Ascending aorta (tissue), 2 donors: ENCODE results near the gene EFCC1. TPM values are rescaled to one million over a fixed set of nuclear protein-coding genes. Genes with fewer than 3 reads are reported as not detected.

ENCODE experiments used
- DNase-seq, 2 donors: peaks; one replicate each; pipeline ENCODE4 v3.0.0-alpha.2; 2019; ENCODE audit warnings: low spot score in 2 of 2
- H3K27ac ChIP-seq, 2 donors: fragments of 200-600 bp; sonication (generic); one replicate each; pipeline ENCODE4 v1.5.1; 2016 to 2017; ENCODE audit warnings: mild to moderate bottlenecking in 1 of 2
- H3K27me3 ChIP-seq: fragments of 200-600 bp; sonication (generic); one replicate; pipeline ENCODE4 v1.5.1; 2017
- H3K36me3 ChIP-seq, 2 donors: fragments of 200-600 bp; sonication (generic); one replicate each; pipeline ENCODE4 v1.5.1; 2016
- H3K4me1 ChIP-seq, 2 donors: fragments of 200-600 bp; sonication (generic); one replicate each; pipeline ENCODE4 v1.5.1; 2016 to 2017; ENCODE audit warnings: mild to moderate bottlenecking in 1 of 2
- H3K4me3 ChIP-seq, 2 donors: fragments of 200-600 bp; sonication (generic); one replicate each; pipeline ENCODE4 v1.5.1; 2016 to 2017; ENCODE audit warnings: mild to moderate bottlenecking in 1 of 2
- H3K9me3 ChIP-seq, 2 donors: fragments of 200-600 bp; sonication (generic); one replicate each; pipeline ENCODE4 v1.5.1; 2016
- intact Hi-C: fragments of 100-400 bp; cut with DNase I; formaldehyde crosslinking; loops from one replicate; pipeline ENCODE4 v1.15.1; 2023
- total RNA-seq: library from RNA; depleted of rRNA; stranded (reverse); fragments of >200 nt; gene quantifications from one replicate; pipeline ENCODE4 v1.1.0, GENCODE V29; 2016
- TF ChIP-seq, protein P1 (sequence below), 3 experiments: fragments of 200-600 bp in 2 of 3; fragments of 450-650 bp in 1 of 3; sonication (generic) in 2 of 3; IDR thresholded peaks; one replicate each; pipeline ENCODE4 v1.5.1; 2016 to 2019; ENCODE audit warnings: antibody characterized with exemption in 3 of 3, mild to moderate bottlenecking in 1 of 3, moderate library complexity in 1 of 3

The EFCC1 gene
- total RNA-seq, 1 donor from 2014 or later: 3.6 TPM

- Histone ChIP-seq H3K27ac (no peak overlapping the region), H3K4me3 (no peak overlapping the region), H3K27me3 (no peaks in the 10 kb centered on the region), H3K36me3 (no peaks in the 10 kb centered on the region), H3K4me1 (no peaks in the 10 kb centered on the region), H3K9me3 (no peaks in the 10 kb centered on the region)
- DNase-seq: no peak
- TF ChIP-seq, protein P1, sequence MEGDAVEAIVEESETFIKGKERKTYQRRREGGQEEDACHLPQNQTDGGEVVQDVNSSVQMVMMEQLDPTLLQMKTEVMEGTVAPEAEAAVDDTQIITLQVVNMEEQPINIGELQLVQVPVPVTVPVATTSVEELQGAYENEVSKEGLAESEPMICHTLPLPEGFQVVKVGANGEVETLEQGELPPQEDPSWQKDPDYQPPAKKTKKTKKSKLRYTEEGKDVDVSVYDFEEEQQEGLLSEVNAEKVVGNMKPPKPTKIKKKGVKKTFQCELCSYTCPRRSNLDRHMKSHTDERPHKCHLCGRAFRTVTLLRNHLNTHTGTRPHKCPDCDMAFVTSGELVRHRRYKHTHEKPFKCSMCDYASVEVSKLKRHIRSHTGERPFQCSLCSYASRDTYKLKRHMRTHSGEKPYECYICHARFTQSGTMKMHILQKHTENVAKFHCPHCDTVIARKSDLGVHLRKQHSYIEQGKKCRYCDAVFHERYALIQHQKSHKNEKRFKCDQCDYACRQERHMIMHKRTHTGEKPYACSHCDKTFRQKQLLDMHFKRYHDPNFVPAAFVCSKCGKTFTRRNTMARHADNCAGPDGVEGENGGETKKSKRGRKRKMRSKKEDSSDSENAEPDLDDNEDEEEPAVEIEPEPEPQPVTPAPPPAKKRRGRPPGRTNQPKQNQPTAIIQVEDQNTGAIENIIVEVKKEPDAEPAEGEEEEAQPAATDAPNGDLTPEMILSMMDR (IDR thresholded peaks at IDR 0.05): no peak
- intact Hi-C loops: no loop called here
These were observed 19.6 kb downstream of the EFCC1 start for GRCh38 chr3:129020691-129021090.

DNA sequence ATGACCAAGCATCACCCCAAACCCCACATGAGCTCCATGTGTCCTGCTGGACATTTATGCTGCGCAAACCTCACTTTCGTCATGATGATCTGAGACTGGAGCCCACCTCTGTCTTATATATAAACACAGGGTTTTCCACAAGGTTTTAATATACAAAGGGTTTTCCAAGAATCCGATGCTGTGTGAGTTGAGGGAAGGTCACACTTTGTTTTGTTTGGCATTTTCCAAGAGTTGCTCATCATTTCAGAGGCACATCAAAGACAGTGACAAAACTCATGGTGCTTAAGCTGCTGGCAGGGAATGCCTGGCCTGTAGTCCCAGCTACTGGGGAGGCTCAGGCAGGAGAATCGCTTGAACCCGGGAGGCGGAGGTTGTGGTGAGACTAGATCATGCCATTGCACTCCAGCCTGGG is 20.0 kb downstream of the EFCC1 start:
- intact Hi-C loops: no loop called here
- Histone ChIP-seq H3K9me3 (no peaks in the 10 kb centered on the region), H3K27me3 (no peaks in the 10 kb centered on the region), H3K4me1 (no peaks in the 10 kb centered on the region), H3K36me3 (no peaks in the 10 kb centered on the region), H3K4me3 (no peak overlapping the region), H3K27ac (no peak overlapping the region)
- TF ChIP-seq, protein P1 (IDR thresholded peaks at IDR 0.05): no peak
- DNase-seq: no peak

DNA sequence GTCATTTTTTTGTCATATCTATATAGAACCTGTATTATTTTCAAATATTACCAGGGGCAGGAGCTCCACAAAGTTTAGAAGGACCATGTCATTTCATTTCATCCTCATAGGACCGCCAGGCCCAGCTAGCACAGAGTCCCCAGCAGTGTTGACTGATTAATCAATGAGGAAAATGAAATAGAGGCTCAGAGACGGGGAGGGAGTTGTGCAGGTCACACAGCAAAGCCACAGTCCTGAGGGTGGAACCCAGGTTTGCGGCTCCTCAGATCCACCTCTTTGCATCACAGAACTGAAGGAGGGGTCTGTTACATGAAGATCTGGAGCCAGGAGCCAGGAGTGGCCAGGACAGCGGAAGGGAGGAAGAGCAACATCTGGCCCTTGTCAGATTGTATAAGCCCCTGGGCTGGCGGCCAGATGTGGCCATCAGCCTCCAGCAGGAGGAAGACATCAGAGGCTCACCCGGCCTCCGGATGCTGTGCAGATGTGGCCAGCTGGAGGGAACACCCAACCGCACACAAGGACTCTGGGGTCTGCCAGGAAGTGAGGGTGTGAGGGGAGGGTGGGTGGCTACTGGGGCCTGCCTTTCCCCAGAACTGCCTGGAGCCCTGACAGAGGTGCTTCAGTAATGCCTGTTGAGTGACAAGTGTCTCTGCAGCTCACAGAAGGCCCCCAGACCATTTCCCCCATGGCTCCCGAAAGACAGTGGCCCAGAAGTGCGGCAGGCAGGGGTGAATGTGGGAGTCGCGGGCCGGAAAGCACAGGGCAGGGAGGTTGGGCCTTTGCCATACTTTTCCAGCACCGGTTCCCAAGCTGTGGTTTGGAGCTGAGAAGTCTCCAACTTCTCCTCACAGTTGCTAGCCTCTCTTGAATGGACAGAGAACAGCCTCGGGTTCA is 21.3 kb downstream of the EFCC1 start:
- no peaks in the 10 kb centered on the region for H3K36me3 ChIP-seq
- H3K4me3 ChIP-seq: no peak overlapping the region
- H3K9me3 ChIP-seq: no peaks in the 10 kb centered on the region
- no peaks in the 10 kb centered on the region for H3K27me3 ChIP-seq
- H3K4me1 ChIP-seq: peaks cover 2 to 3% of the 10 kb centered on the region in 2 donors
- TF ChIP-seq, protein P1 (IDR thresholded peaks at IDR 0.05): no peak
- H3K27ac ChIP-seq: no peak overlapping the region
- intact Hi-C loops: no loop called here
- DNase-seq: no peak

GRCh38 chr3:129023008-129023358 is 21.9 kb downstream of the EFCC1 start:
- no peaks in the 10 kb centered on the region for H3K27me3 ChIP-seq
- no peaks in the 10 kb centered on the region for H3K9me3 ChIP-seq
- TF ChIP-seq, protein P1 (IDR thresholded peaks at IDR 0.05): no peak
- no peak overlapping the region for H3K27ac ChIP-seq
- no peaks in the 10 kb centered on the region for H3K36me3 ChIP-seq
- H3K4me1 ChIP-seq: peaks cover 2 to 4% of the 10 kb centered on the region in 2 donors
- H3K4me3 ChIP-seq: no peak overlapping the region
- intact Hi-C loops: no loop called here
- no peak for DNase-seq

GRCh38 chr3:129023909-129024308 is 22.8 kb downstream of the EFCC1 start:
- TF ChIP-seq, protein P1 (IDR thresholded peaks at IDR 0.05): no peak
- Histone ChIP-seq H3K4me3 (no peak overlapping the region), H3K27me3 (no peaks in the 10 kb centered on the region), H3K9me3 (no peaks in the 10 kb centered on the region), H3K27ac (no peak overlapping the region), H3K36me3 (no peaks in the 10 kb centered on the region), H3K4me1 (peaks cover 2 to 4% of the 10 kb centered on the region in 2 donors)
- DNase-seq: no peak
- intact Hi-C loops: no loop called here
